Measurements from ENCODE around the gene IQCF2. TPM values are rescaled to one million over a fixed set of nuclear protein-coding genes. Genes with fewer than 3 reads are reported as not detected.

The IQCF2 gene
- total and polyA plus RNA-seq, 2 donors (not counting 3 experiments of a cell fraction or from before 2014, with no cell fraction given) = not detected

- POLR2A ChIA-PET = no interaction called here
- H3K4me1 ChIP-seq (ENCODE audit: control insufficient read depth, extremely low read depth, insufficient read depth, low read length) = no peaks in the 10 kb centered on the region
- H3K4me3 ChIP-seq (replicated peaks in 1 of 3; ENCODE audit: insufficient read depth in 1 of 3, low read depth in 1 of 3, low read length in 3 of 3) = no peak overlapping the region
- CTCF ChIA-PET = no interaction called here
- dilution Hi-C loops (cut with MboI; ENCODE audit: extremely low pct_ligation_motif_present, low sequenced_read_pairs) = no loop called here
- no peaks in the 10 kb centered on the region for H3K9me3 ChIP-seq (replicated peaks; ENCODE audit: control insufficient read depth, insufficient read depth, low read length)
- no peak overlapping the region for H3K9ac ChIP-seq (replicated peaks; ENCODE audit: extremely low read depth, insufficient read depth, low read length)
- no peak for TF ChIP-seq JUN (IDR thresholded peaks at IDR 0.05; ENCODE audit: borderline replicate concordance, insufficient read depth, insufficient read length, low read depth)
- no peak overlapping the region for H3K4me2 ChIP-seq (ENCODE audit: insufficient read depth, low read length)
- H3K9me1 ChIP-seq (replicated peaks; ENCODE audit: control insufficient read depth, extremely low read depth, insufficient read depth, low read length) = no peaks in the 10 kb centered on the region
- H3K27me3 ChIP-seq (ENCODE audit: control insufficient read depth in 2 of 2, insufficient read depth in 2 of 2, low read length in 2 of 2) = peaks cover 0 to 2% of the 10 kb centered on the region in 2 experiments
- no peak for FAIRE-seq
- no peak overlapping the region for H2AFZ ChIP-seq (ENCODE audit: low read depth, low read length)
- no peak overlapping the region for H3K27ac ChIP-seq (ENCODE audit: insufficient read depth, low read depth, low read length)
- H4K20me1 ChIP-seq (replicated peaks; ENCODE audit: control insufficient read depth, extremely low read depth, insufficient read depth, low read length) = no peaks in the 10 kb centered on the region
- intact Hi-C loops (cut with micrococcal nuclease) = no loop called here
- DNase-seq (ENCODE audit: low read depth, low spot score) = no peak
- H3K79me2 ChIP-seq (ENCODE audit: control insufficient read depth, insufficient read depth, low read length) = no peaks in the 10 kb centered on the region
- no TSS peak for BruUV-seq (replicated peaks)
- H3K36me3 ChIP-seq (ENCODE audit: control insufficient read depth in 2 of 2, extremely low read depth in 1 of 2, insufficient read depth in 2 of 2, low read length in 2 of 2) = no peaks in the 10 kb centered on the region
These were observed 30.5 kb upstream of the IQCF2 start for GRCh38 chr3:51830836-51831385.

- Histone ChIP-seq H3K4me2 (ENCODE audit: insufficient read depth, low read length) (no peak overlapping the region), H3K36me3 (ENCODE audit: control insufficient read depth in 2 of 2, extremely low read depth in 1 of 2, insufficient read depth in 2 of 2, low read length in 2 of 2) (no peaks in the 10 kb centered on the region), H3K27ac (ENCODE audit: insufficient read depth, low read depth, low read length) (no peak overlapping the region), H3K4me1 (ENCODE audit: control insufficient read depth, extremely low read depth, insufficient read depth, low read length) (no peaks in the 10 kb centered on the region), H3K79me2 (ENCODE audit: control insufficient read depth, insufficient read depth, low read length) (no peaks in the 10 kb centered on the region), H3K9ac (replicated peaks; ENCODE audit: extremely low read depth, insufficient read depth, low read length) (no peak overlapping the region), H3K27me3 (ENCODE audit: control insufficient read depth in 2 of 2, insufficient read depth in 2 of 2, low read length in 2 of 2) (peaks cover 2% of the 10 kb centered on the region in 2 experiments), H3K9me3 (replicated peaks; ENCODE audit: control insufficient read depth, insufficient read depth, low read length) (no peaks in the 10 kb centered on the region), H4K20me1 (replicated peaks; ENCODE audit: control insufficient read depth, extremely low read depth, insufficient read depth, low read length) (no peaks in the 10 kb centered on the region), H3K9me1 (replicated peaks; ENCODE audit: control insufficient read depth, extremely low read depth, insufficient read depth, low read length) (no peaks in the 10 kb centered on the region), H3K4me3 (replicated peaks in 1 of 3; ENCODE audit: insufficient read depth in 1 of 3, low read depth in 1 of 3, low read length in 3 of 3) (no peak overlapping the region), H2AFZ (ENCODE audit: low read depth, low read length) (no peak overlapping the region)
- dilution Hi-C loops (cut with MboI; ENCODE audit: extremely low pct_ligation_motif_present, low sequenced_read_pairs) = no loop called here
- no TSS peak for BruUV-seq (replicated peaks)
- DNase-seq (ENCODE audit: low read depth, low spot score) = no peak
- intact Hi-C loops (cut with micrococcal nuclease) = no loop called here
- ChIA-PET POLR2A (no interaction called here), CTCF (no interaction called here)
- FAIRE-seq = no peak
- TF ChIP-seq POLR2AphosphoS5 (IDR thresholded peaks at IDR 0.05; ENCODE audit: insufficient read depth, low read depth, low read length) (no peak), POLR2A (IDR thresholded peaks at IDR 0.05; ENCODE audit: low read depth, low read length) (no peak), MYC (IDR thresholded peaks at IDR 0.05; ENCODE audit: low read depth, low read length) (no peak), MAX (IDR thresholded peaks at IDR 0.05; ENCODE audit: insufficient read depth, insufficient read length) (no peak)
These were observed 24.8 kb upstream of the IQCF2 start for GRCh38 chr3:51836606-51837005.
